ENCODE results near the gene LAMA2.

The LAMA2 gene

GRCh38 chr6:129206821-129207220 is 323.9 kb downstream of the LAMA2 start:
- DNase-seq (ENCODE audit: extremely low read depth in 1 of 2, low read depth in 1 of 2) = no peak

GRCh38 chr6:129207832-129208231 is 324.9 kb downstream of the LAMA2 start:
- no peak for DNase-seq (ENCODE audit: extremely low read depth in 1 of 2, low read depth in 1 of 2)

GRCh38 chr6:129208415-129209034 is 325.6 kb downstream of the LAMA2 start:
- no peak for DNase-seq (ENCODE audit: extremely low read depth in 1 of 2, low read depth in 1 of 2)

GRCh38 chr6:129209355-129209754 is 326.4 kb downstream of the LAMA2 start:
- DNase-seq (ENCODE audit: extremely low read depth in 1 of 2, low read depth in 1 of 2) = no peak

- DNase-seq (ENCODE audit: extremely low read depth in 1 of 2, low read depth in 1 of 2) = no peak
Observed at GRCh38 chr6:129210684-129211083, 327.7 kb downstream of the LAMA2 start.

- DNase-seq (ENCODE audit: extremely low read depth in 1 of 2, low read depth in 1 of 2) = no peak
Observed at GRCh38 chr6:129211626-129212025, 328.7 kb downstream of the LAMA2 start.

GRCh38 chr6:129212081-129212480 is 329.1 kb downstream of the LAMA2 start:
- DNase-seq (ENCODE audit: extremely low read depth in 1 of 2, low read depth in 1 of 2) = no peak

- no peak for DNase-seq (ENCODE audit: extremely low read depth in 1 of 2, low read depth in 1 of 2)
Observed at GRCh38 chr6:129215246-129215645, 332.3 kb downstream of the LAMA2 start.

- DNase-seq (ENCODE audit: extremely low read depth in 1 of 2, low read depth in 1 of 2) = no peak
Observed at GRCh38 chr6:129215916-129216520, 333.1 kb downstream of the LAMA2 start.

- DNase-seq (ENCODE audit: extremely low read depth in 1 of 2, low read depth in 1 of 2) = no peak
Observed at GRCh38 chr6:129217701-129218100, 334.8 kb downstream of the LAMA2 start.

GRCh38 chr6:129233458-129234134 is 350.7 kb downstream of the LAMA2 start:
- no peak for DNase-seq (ENCODE audit: extremely low read depth in 1 of 2, low read depth in 1 of 2)

GRCh38 chr6:129235167-129236000 is 352.4 kb downstream of the LAMA2 start:
- DNase-seq (ENCODE audit: extremely low read depth in 1 of 2, low read depth in 1 of 2) = no peak

- no peak for DNase-seq (ENCODE audit: extremely low read depth in 1 of 2, low read depth in 1 of 2)
Observed at GRCh38 chr6:129236001-129236517, 353.1 kb downstream of the LAMA2 start.

GRCh38 chr6:129238991-129239390 is 356.1 kb downstream of the LAMA2 start:
- no peak for DNase-seq (ENCODE audit: extremely low read depth in 1 of 2, low read depth in 1 of 2)

- DNase-seq (ENCODE audit: extremely low read depth in 1 of 2, low read depth in 1 of 2) = no peak
Observed at GRCh38 chr6:129239825-129240491, 357.0 kb downstream of the LAMA2 start.

GRCh38 chr6:129240492-129240853 is 357.5 kb downstream of the LAMA2 start:
- no peak for DNase-seq (ENCODE audit: extremely low read depth in 1 of 2, low read depth in 1 of 2)

- no peak for DNase-seq (ENCODE audit: extremely low read depth in 1 of 2, low read depth in 1 of 2)
Observed at GRCh38 chr6:129242546-129242945, 359.6 kb downstream of the LAMA2 start.

- DNase-seq (ENCODE audit: extremely low read depth in 1 of 2, low read depth in 1 of 2) = no peak
Observed at GRCh38 chr6:129243377-129243776, 360.4 kb downstream of the LAMA2 start.

- no peak for DNase-seq (ENCODE audit: extremely low read depth in 1 of 2, low read depth in 1 of 2)
Observed at GRCh38 chr6:129248946-129249345, 366.0 kb downstream of the LAMA2 start.

- DNase-seq (ENCODE audit: extremely low read depth in 1 of 2, low read depth in 1 of 2) = no peak
Observed at GRCh38 chr6:129251669-129252376, 368.9 kb downstream of the LAMA2 start.

All from activated CD8-positive, alpha-beta memory T cell treated with anti-CD3 and anti-CD28 coated beads for 1 hour (primary cell).